ENCODE results near the gene SLCO1C1. TPM values are rescaled to one million over a fixed set of nuclear protein-coding genes. Genes with fewer than 3 reads are reported as not detected.
A peak's percentile ranks its signal among the peaks of the same experiment; 100 is the strongest.

The SLCO1C1 gene
- total and polyA plus RNA-seq, 2 experiments from 2014 or later: 0.30 TPM; not detected in 1

- no peaks in the 10 kb centered on the region for H3K36me3 ChIP-seq (replicated peaks; ENCODE audit: insufficient read depth, low read depth)
- no peaks in the 10 kb centered on the region for H3K79me2 ChIP-seq
- H2AFZ ChIP-seq: no peak overlapping the region
- no peak overlapping the region for H3K4me2 ChIP-seq
- no peak for DNase-seq (ENCODE audit: low spot score)
- H3K4me3 ChIP-seq: no peak overlapping the region
- H3K9me2 ChIP-seq (replicated peaks; ENCODE audit: insufficient read depth): no peaks in the 10 kb centered on the region
- TF ChIP-seq CTCF (IDR thresholded peaks at IDR 0.05; ENCODE audit: poor library complexity): no peak
- no peak for TF ChIP-seq EZH2 (IDR thresholded peaks at IDR 0.05; ENCODE audit: borderline replicate concordance)
- TF ChIP-seq EZH2phosphoT487 (IDR thresholded peaks at IDR 0.05; ENCODE audit: low read depth, severe bottlenecking, unreplicated experiment): no peak
- no peaks in the 10 kb centered on the region for H3K27me3 ChIP-seq
- H3K4me1 ChIP-seq (ENCODE audit: insufficient read depth): no peaks in the 10 kb centered on the region
- no peak overlapping the region for H3K27ac ChIP-seq
- no peaks in the 10 kb centered on the region for H4K20me1 ChIP-seq (ENCODE audit: insufficient read depth, poor library complexity, severe bottlenecking)
- no peaks in the 10 kb centered on the region for H3K9me3 ChIP-seq (ENCODE audit: low read depth)
- WGBS (ENCODE audit: low lambda C conversion rate, missing lambda C conversion rate): 54% methylated on average over 3 of the region's 3 CpGs
Observed at GRCh38 chr12:20711846-20712245, 16.7 kb downstream of the SLCO1C1 start.

- no peaks in the 10 kb centered on the region for H3K27me3 ChIP-seq
Observed at GRCh38 chr12:20716037-20716436, 20.9 kb downstream of the SLCO1C1 start.

GRCh38 chr12:20716985-20717384, 21.9 kb downstream of the SLCO1C1 start:
- Histone ChIP-seq H3K36me3 (replicated peaks; ENCODE audit: insufficient read depth, low read depth) (no peaks in the 10 kb centered on the region), H3K79me2 (no peaks in the 10 kb centered on the region), H3K9me3 (ENCODE audit: low read depth) (no peaks in the 10 kb centered on the region), H3K4me2 (no peak overlapping the region), H4K20me1 (ENCODE audit: insufficient read depth, poor library complexity, severe bottlenecking) (no peaks in the 10 kb centered on the region), H2AFZ (no peak overlapping the region), H3K4me3 (no peak overlapping the region), H3K4me1 (ENCODE audit: insufficient read depth) (no peaks in the 10 kb centered on the region), H3K27me3 (no peaks in the 10 kb centered on the region), H3K27ac (no peak overlapping the region), H3K9me2 (replicated peaks; ENCODE audit: insufficient read depth) (no peaks in the 10 kb centered on the region)
- 83% methylated on average over 1 of the region's 1 CpG for WGBS (ENCODE audit: low lambda C conversion rate, missing lambda C conversion rate)
- DNase-seq (ENCODE audit: low spot score): no peak
- TF ChIP-seq EZH2 (IDR thresholded peaks at IDR 0.05; ENCODE audit: borderline replicate concordance) (no peak), CTCF (IDR thresholded peaks at IDR 0.05; ENCODE audit: poor library complexity) (no peak), EZH2phosphoT487 (IDR thresholded peaks at IDR 0.05; ENCODE audit: low read depth, severe bottlenecking, unreplicated experiment) (no peak)

More at GRCh38 chr12:20716037-20716436, 20.9 kb downstream of the SLCO1C1 start:
- Histone ChIP-seq H4K20me1 (ENCODE audit: insufficient read depth, poor library complexity, severe bottlenecking) (no peaks in the 10 kb centered on the region), H3K27ac (no peak overlapping the region), H3K9me3 (ENCODE audit: low read depth) (no peaks in the 10 kb centered on the region), H3K9me2 (replicated peaks; ENCODE audit: insufficient read depth) (no peaks in the 10 kb centered on the region), H2AFZ (no peak overlapping the region), H3K4me1 (ENCODE audit: insufficient read depth) (no peaks in the 10 kb centered on the region), H3K79me2 (no peaks in the 10 kb centered on the region), H3K36me3 (replicated peaks; ENCODE audit: insufficient read depth, low read depth) (no peaks in the 10 kb centered on the region), H3K4me2 (no peak overlapping the region), H3K4me3 (no peak overlapping the region)
- TF ChIP-seq EZH2 (IDR thresholded peaks at IDR 0.05; ENCODE audit: borderline replicate concordance) (no peak), EZH2phosphoT487 (IDR thresholded peaks at IDR 0.05; ENCODE audit: low read depth, severe bottlenecking, unreplicated experiment) (no peak), CTCF (IDR thresholded peaks at IDR 0.05; ENCODE audit: poor library complexity) (no peak)
- 45% methylated on average over 2 of the region's 2 CpGs for WGBS (ENCODE audit: low lambda C conversion rate, missing lambda C conversion rate)
- DNase-seq (ENCODE audit: low spot score): peak; percentile 13

GRCh38 chr12:20718294-20718693, 23.2 kb downstream of the SLCO1C1 start:
- H3K9me3 ChIP-seq (ENCODE audit: low read depth): no peaks in the 10 kb centered on the region
- H3K27me3 ChIP-seq: no peaks in the 10 kb centered on the region
- no peak overlapping the region for H3K27ac ChIP-seq
- H3K4me2 ChIP-seq: no peak overlapping the region
- no peaks in the 10 kb centered on the region for H3K4me1 ChIP-seq (ENCODE audit: insufficient read depth)
- H3K4me3 ChIP-seq: no peak overlapping the region
- H3K9me2 ChIP-seq (replicated peaks; ENCODE audit: insufficient read depth): no peaks in the 10 kb centered on the region
- no peak for TF ChIP-seq EZH2phosphoT487 (IDR thresholded peaks at IDR 0.05; ENCODE audit: low read depth, severe bottlenecking, unreplicated experiment)
- no peak for TF ChIP-seq EZH2 (IDR thresholded peaks at IDR 0.05; ENCODE audit: borderline replicate concordance)
- TF ChIP-seq CTCF (IDR thresholded peaks at IDR 0.05; ENCODE audit: poor library complexity): no peak
- WGBS (ENCODE audit: low lambda C conversion rate, missing lambda C conversion rate): 92% methylated on average over 4 of the region's 4 CpGs
- no peaks in the 10 kb centered on the region for H3K36me3 ChIP-seq (replicated peaks; ENCODE audit: insufficient read depth, low read depth)
- H2AFZ ChIP-seq: no peak overlapping the region
- no peaks in the 10 kb centered on the region for H3K79me2 ChIP-seq
- H4K20me1 ChIP-seq (ENCODE audit: insufficient read depth, poor library complexity, severe bottlenecking): no peaks in the 10 kb centered on the region
- DNase-seq (ENCODE audit: low spot score): no peak
